HG03558 (cell line): Measurements from ENCODE around the gene RTP4.

Experiments used
- ATAC-seq: cut with Tn5 transposase; IDR thresholded peaks from one replicate; pipeline ENCODE4 v1.9.1; 2021; ENCODE audit warnings: moderate number of reproducible peaks; ENCODE audit not compliant: unreplicated experiment; ENCODE audit errors: extremely low read depth

Gene RTP4

DNA sequence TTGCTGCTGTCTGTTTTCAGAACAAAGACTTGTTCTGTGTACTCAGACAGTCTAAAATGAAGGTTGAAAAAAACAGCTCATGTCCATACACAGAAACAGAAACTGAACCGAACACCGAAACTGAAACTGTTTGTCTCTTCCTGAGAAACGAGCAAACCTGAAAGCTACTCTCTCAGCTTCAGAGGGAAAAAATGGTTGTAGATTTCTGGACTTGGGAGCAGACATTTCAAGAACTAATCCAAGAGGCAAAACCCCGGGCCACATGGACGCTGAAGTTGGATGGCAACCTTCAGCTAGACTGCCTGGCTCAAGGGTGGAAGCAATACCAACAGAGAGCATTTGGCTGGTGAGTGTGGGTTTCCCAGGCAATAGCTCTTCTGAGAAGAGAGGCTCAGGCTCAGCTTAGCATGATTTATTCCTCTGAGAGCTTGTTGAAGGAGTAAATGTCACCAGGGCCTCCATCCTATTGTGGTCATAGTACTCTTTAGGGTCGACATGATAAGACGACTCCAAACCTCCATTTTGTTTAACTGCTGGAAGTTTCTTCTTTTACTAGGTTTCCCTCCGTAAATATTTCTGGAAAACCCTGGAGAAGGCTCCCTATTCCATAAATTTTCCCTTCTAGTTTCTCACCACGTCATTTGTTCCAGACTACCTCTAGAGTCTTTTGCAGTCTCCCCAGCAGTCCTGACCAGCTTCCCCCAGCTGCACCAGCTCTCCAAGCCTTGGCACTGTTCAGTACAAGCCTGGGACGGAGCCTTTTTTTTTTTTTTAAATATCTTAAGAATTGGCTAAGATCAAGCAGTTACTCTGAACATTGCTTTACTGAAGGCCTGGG lies at the start of gene RTP4:
RTP4 (plus strand) TSS at position 135 of the 838 bp plus-strand sequence; CDS start at position 192, 57 bp downstream.
- ATAC-seq, result peak; percentile 98

GRCh38 chr3:187318819-187319616 lies 49.2 kb upstream of the RTP4 start:
- no peak for ATAC-seq

- ATAC-seq, result peak; percentile 80
Observed at GRCh38 chr3:187319699-187320302, 48.4 kb upstream of the RTP4 start.

GRCh38 chr3:187321766-187322165 lies 46.4 kb upstream of the RTP4 start:
- no peak for ATAC-seq

GRCh38 chr3:187322291-187322690 lies 45.9 kb upstream of the RTP4 start:
- no peak for ATAC-seq

DNA sequence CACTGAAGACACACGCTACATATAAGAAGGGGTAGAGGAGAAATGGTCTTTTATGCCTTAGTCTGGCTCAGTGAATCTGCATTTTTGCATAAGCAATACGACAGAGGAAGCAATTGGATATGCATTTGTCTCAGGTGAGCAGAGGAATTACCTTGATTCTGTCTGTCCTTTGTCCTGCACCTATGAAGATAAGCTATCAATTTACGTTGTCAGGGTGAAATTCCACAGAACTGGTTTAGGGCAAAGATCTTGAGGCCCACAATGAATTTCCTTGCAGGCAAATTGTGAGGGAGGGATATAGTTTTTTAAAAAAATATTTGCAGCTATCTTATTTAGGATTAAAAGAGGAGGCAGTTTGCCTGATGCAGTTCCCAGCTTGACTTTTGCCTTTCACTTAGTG lies 45.1 kb upstream of the RTP4 start:
- no peak for ATAC-seq

- no peak for ATAC-seq
Observed at GRCh38 chr3:187325632-187326031, 42.6 kb upstream of the RTP4 start.

GRCh38 chr3:187327845-187328244 lies 40.3 kb upstream of the RTP4 start:
- ATAC-seq, result no peak

GRCh38 chr3:187328691-187329090 lies 39.5 kb upstream of the RTP4 start:
- ATAC-seq, result no peak

DNA sequence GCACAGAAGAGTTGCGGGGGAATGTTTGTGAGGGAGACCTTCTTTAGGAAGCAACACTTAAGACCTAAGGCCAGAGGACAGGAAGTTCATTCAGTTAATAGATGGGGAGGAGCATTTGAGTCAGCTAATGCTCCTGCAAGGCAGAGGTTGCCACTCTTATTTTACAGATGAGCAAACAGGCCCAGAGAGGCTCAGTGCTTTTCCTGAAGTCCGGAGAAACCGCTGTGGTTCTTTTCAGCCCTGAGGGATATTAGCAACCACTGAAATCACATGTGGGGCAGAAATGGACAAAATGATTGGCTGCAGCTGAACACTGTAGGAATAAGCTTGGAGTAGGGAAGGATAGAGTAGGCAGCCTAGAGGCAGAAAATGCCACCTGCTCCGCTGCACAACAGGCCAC lies 33.3 kb upstream of the RTP4 start:
- no peak for ATAC-seq

- no peak for ATAC-seq
Observed at GRCh38 chr3:187336322-187336721, 31.9 kb upstream of the RTP4 start.

- no peak for ATAC-seq
Observed at GRCh38 chr3:187340578-187340977, 27.6 kb upstream of the RTP4 start.

DNA sequence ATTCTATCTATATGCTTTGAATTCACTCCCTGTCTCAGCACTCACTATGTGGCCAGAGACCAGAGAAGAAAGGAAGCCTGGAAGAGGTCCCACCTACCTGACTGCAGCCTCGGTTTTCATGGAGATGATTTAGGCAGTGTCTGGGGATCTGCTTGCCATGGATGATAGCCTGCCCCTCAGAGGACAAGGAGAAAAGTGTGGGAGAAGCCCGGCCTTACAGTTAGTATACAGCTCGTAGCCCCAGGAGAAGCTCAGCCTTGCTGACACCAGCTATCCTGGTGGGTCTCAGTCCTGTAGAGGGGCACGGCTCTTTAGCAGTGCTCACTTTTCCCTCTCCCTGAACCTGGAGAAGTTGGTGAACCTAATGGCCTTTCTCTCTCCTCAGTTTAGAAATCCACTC lies 25.9 kb upstream of the RTP4 start:
- no peak for ATAC-seq

- ATAC-seq, result no peak
Observed at GRCh38 chr3:187343670-187344069, 24.5 kb upstream of the RTP4 start.

GRCh38 chr3:187352581-187353575 lies 15.3 kb upstream of the RTP4 start:
- ATAC-seq, result no peak

- no peak for ATAC-seq
Observed at GRCh38 chr3:187358068-187358467, 10.1 kb upstream of the RTP4 start.

GRCh38 chr3:187359798-187360486 lies 8.2 kb upstream of the RTP4 start:
- no peak for ATAC-seq

DNA sequence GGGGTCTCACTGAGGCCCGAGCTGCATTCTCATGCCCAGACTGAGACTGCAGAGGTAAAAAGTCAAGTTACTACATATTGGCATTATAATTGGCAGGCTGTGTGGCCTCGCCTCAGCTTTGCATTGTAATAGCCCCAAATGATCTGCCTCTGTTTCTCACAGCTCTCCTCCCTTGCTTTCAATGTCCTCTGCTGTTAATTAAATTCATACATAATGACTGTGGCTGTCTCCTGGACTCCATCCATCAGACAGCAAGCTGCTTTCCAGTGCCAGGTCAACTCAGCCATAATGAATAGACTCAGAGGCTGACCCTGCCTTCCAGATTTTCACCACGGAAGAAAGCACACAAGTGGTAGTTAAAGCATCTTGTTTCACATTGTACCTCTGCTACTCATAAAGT lies 7.6 kb upstream of the RTP4 start:
- ATAC-seq, result no peak

GRCh38 chr3:187361835-187362234 lies 6.3 kb upstream of the RTP4 start:
- no peak for ATAC-seq
